GM12878 (cell line): ENCODE results near the gene HACD3.

ENCODE experiments used
- CEBPB ChIP-seq, 2 experiments: fragments of 150-350 bp in 1 of 2; IDR thresholded peaks; 2 replicates each; pipeline ENCODE4 v1.6.1; 2012 to 2014; ENCODE audit warnings: low read depth in 2 of 2, low read length in 2 of 2, borderline replicate concordance in 1 of 2, inconsistent platforms in 1 of 2
- TF ChIP-seq, protein P1 (sequence below): fragments of 450-650 bp; IDR thresholded peaks from 2 replicates; pipeline ENCODE4 v1.6.1; 2017; ENCODE audit warnings: mild to moderate bottlenecking, moderate library complexity
- TF ChIP-seq, protein P2 (sequence below): IDR thresholded peaks from 2 replicates; pipeline ENCODE4 v1.6.1; 2012; ENCODE audit warnings: low read depth, low read length, improper control_type of control experiment

DNA sequence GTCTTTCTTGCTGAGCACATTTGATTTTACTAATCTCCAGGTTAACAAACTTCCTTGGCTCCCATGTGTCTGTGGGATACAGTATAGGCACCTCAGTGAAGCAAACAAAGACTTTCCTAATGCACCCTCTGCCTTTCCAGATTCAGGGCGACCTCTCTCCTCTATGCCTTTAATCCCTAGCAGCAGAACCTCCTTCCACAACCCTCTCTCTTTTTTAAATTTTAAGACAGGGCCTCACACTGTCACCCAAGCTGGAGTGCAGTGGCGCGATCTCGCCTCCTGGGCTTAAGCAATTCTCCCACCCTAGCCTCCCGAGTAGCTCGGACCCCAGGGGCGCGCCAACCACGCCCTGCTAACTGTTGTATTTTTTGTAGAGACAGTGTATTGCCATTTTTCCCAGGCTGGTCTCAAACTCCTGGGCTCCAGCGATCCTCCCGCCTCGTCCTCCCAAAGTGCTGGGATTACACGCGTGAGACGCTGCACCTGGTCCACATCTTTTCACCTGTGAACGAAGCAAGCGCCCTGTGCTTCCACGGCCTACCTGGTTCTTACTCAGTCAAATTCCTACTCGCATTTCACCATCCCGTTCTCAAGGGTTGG is 1.7 kb upstream of the HACD3 start:
- TF ChIP-seq, protein P1, sequence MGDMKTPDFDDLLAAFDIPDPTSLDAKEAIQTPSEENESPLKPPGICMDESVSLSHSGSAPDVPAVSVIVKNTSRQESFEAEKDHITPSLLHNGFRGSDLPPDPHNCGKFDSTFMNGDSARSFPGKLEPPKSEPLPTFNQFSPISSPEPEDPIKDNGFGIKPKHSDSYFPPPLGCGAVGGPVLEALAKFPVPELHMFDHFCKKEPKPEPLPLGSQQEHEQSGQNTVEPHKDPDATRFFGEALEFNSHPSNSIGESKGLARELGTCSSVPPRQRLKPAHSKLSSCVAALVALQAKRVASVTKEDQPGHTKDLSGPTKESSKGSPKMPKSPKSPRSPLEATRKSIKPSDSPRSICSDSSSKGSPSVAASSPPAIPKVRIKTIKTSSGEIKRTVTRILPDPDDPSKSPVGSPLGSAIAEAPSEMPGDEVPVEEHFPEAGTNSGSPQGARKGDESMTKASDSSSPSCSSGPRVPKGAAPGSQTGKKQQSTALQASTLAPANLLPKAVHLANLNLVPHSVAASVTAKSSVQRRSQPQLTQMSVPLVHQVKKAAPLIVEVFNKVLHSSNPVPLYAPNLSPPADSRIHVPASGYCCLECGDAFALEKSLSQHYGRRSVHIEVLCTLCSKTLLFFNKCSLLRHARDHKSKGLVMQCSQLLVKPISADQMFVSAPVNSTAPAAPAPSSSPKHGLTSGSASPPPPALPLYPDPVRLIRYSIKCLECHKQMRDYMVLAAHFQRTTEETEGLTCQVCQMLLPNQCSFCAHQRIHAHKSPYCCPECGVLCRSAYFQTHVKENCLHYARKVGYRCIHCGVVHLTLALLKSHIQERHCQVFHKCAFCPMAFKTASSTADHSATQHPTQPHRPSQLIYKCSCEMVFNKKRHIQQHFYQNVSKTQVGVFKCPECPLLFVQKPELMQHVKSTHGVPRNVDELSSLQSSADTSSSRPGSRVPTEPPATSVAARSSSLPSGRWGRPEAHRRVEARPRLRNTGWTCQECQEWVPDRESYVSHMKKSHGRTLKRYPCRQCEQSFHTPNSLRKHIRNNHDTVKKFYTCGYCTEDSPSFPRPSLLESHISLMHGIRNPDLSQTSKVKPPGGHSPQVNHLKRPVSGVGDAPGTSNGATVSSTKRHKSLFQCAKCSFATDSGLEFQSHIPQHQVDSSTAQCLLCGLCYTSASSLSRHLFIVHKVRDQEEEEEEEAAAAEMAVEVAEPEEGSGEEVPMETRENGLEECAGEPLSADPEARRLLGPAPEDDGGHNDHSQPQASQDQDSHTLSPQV = no peak
- no peak for TF ChIP-seq CEBPB (IDR thresholded peaks at IDR 0.05; ENCODE audit: borderline replicate concordance in 1 of 2, low read depth in 2 of 2, low read length in 2 of 2)
- TF ChIP-seq, protein P2, sequence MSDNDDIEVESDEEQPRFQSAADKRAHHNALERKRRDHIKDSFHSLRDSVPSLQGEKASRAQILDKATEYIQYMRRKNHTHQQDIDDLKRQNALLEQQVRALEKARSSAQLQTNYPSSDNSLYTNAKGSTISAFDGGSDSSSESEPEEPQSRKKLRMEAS = no peak
